BLaER1 treated with 17β-estradiol and CSF1 and Interleukin-3, amounts not matched to agents 10 nM and 100 nM (cell line): ENCODE measurements around the gene ZNF593OS.
A peak's percentile ranks its signal among the peaks of the same experiment; 100 is the strongest.

ENCODE experiments used
- H3K27ac ChIP-seq, 11 experiments: shearing (Covaris generic); formaldehyde crosslinking; 2 replicates each; pipeline ENCODE4 v1.8.1; 2022
- H3K27me3 ChIP-seq, 11 experiments: shearing (Covaris generic); formaldehyde crosslinking; 2 replicates each; pipeline ENCODE4 v1.8.1; 2022
- H3K36me3 ChIP-seq, 11 experiments: shearing (Covaris generic); formaldehyde crosslinking; 2 replicates each; pipeline ENCODE4 v1.8.1; 2022
- H3K4me1 ChIP-seq, 10 experiments: shearing (Covaris generic); formaldehyde crosslinking; 2 replicates each; pipeline ENCODE4 v1.8.1; 2022
- H3K4me2 ChIP-seq, 11 experiments: shearing (Covaris generic); formaldehyde crosslinking; 2 replicates each; pipeline ENCODE4 v1.8.1; 2022
- H3K4me3 ChIP-seq, 10 experiments: shearing (Covaris generic); formaldehyde crosslinking; 2 replicates each; pipeline ENCODE4 v1.8.1; 2022
- H3K9ac ChIP-seq, 11 experiments: shearing (Covaris generic); formaldehyde crosslinking; 2 replicates each; pipeline ENCODE4 v1.8.1; 2022
- H3K9me3 ChIP-seq, 11 experiments: shearing (Covaris generic); formaldehyde crosslinking; replicated peaks in 1 of 11; 2 replicates each; pipeline ENCODE4 v1.8.1; 2022
- H4K20me1 ChIP-seq, 11 experiments: shearing (Covaris generic); formaldehyde crosslinking; 2 replicates each; pipeline ENCODE4 v1.8.1; 2022
- Cebpa-rat ChIP-seq, 11 experiments: shearing (Covaris generic); IDR thresholded peaks; 2 replicates each; pipeline ENCODE4 v1.8.1; 2022

Gene ZNF593OS

GRCh38 chr1:26164036-26164860 lies 7.4 kb downstream of the ZNF593OS start:
- no peaks in the 10 kb centered on the region for H4K20me1 ChIP-seq
- H3K27me3 ChIP-seq, result peaks cover 0 to 29% (median 6%) of the 10 kb centered on the region in 11 experiments; a peak in 9 of 22 replicates
- no peaks in the 10 kb centered on the region for H3K9me3 ChIP-seq
- H3K27ac ChIP-seq, result peak overlapping the region in 9 of 11 experiments; percentile 26 to 64 (median 48); a peak in 13 of 22 replicates
- H3K36me3 ChIP-seq, result no peaks in the 10 kb centered on the region
- peak overlapping the region; percentile 46 to 68 (median 54) for H3K4me3 ChIP-seq
- peak overlapping the region; percentile 47 to 75 (median 67); a peak in 21 of 22 replicates for H3K9ac ChIP-seq
- H3K4me2 ChIP-seq, result peak overlapping the region; percentile 74 to 95 (median 91)
- H3K4me1 ChIP-seq, result peaks cover 36 to 71% (median 63%) of the 10 kb centered on the region in 10 experiments
- TF ChIP-seq Cebpa-rat (IDR thresholded peaks at IDR 0.05), result no peak

GRCh38 chr1:26163684-26164035 lies 8.0 kb downstream of the ZNF593OS start:
- Histone ChIP-seq H3K9me3 (no peaks in the 10 kb centered on the region), H4K20me1 (no peaks in the 10 kb centered on the region), H3K4me3 (peak overlapping the region; percentile 46 to 68 (median 54)), H3K27ac (peak overlapping the region in 1 of 11 experiments; percentile 26; a peak in 1 of 22 replicates), H3K27me3 (peaks cover 0 to 29% (median 6%) of the 10 kb centered on the region in 11 experiments; a peak in 9 of 22 replicates), H3K4me1 (peaks cover 42 to 71% (median 63%) of the 10 kb centered on the region in 10 experiments), H3K9ac (peak overlapping the region in 10 of 11 experiments; percentile 47 to 75 (median 68); a peak in 18 of 22 replicates), H3K4me2 (peak overlapping the region; percentile 74 to 95 (median 91)), H3K36me3 (no peaks in the 10 kb centered on the region)
- TF ChIP-seq Cebpa-rat (IDR thresholded peaks at IDR 0.05), result no peak

DNA sequence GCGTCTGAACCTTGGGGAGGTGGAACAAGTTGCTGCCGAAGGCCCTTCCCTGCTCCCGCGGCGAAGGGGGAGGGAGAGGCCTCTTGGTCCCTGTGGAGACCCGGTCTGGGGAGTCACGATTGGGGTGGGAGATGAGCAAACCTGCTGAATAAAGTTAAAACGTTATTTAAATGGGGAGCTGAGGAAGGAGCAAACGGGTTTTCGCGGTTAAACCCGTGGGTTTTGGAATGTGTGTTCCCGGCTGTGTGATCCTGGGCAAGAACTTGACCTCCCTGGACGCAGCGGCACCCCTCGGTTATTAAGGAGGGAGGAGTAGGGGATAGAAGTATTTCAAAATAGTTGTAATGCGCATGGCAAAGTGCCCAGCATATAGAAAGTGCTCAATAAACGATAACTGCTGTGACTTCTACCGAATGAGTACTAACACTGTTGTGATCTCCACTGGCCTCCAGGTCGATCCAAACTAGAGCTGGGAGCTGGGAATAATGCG lies 9.4 kb downstream of the ZNF593OS start:
- Histone ChIP-seq H3K9ac (peak overlapping the region; percentile 62 to 87 (median 79); a peak in 21 of 22 replicates), H3K27ac (peak overlapping the region in 9 of 11 experiments; percentile 50 to 88 (median 83); a peak in 15 of 22 replicates), H3K36me3 (no peaks in the 10 kb centered on the region), H3K4me3 (peak overlapping the region; percentile 53 to 68 (median 60)), H3K4me1 (peaks cover 47 to 85% (median 77%) of the 10 kb centered on the region in 10 experiments), H3K9me3 (no peaks in the 10 kb centered on the region), H4K20me1 (no peaks in the 10 kb centered on the region), H3K27me3 (peaks cover 0 to 29% (median 6%) of the 10 kb centered on the region in 11 experiments; a peak in 9 of 22 replicates), H3K4me2 (peak overlapping the region; percentile 93 to 100 (median 97))
- TF ChIP-seq Cebpa-rat (IDR thresholded peaks at IDR 0.05), result no peak

GRCh38 chr1:26161415-26162219 lies 10.0 kb downstream of the ZNF593OS start:
- TF ChIP-seq Cebpa-rat (IDR thresholded peaks at IDR 0.05), result no peak
- H3K9ac ChIP-seq, result peak overlapping the region; percentile 62 to 87 (median 79)
- peak overlapping the region; percentile 53 to 68 (median 60) for H3K4me3 ChIP-seq
- H3K27ac ChIP-seq, result peak overlapping the region in 10 of 11 experiments; percentile 23 to 88 (median 82); a peak in 19 of 22 replicates
- no peaks in the 10 kb centered on the region for H3K9me3 ChIP-seq
- H4K20me1 ChIP-seq, result no peaks in the 10 kb centered on the region
- H3K36me3 ChIP-seq, result no peaks in the 10 kb centered on the region
- peaks cover 52 to 91% (median 83%) of the 10 kb centered on the region in 10 experiments for H3K4me1 ChIP-seq
- peaks cover 0 to 30% (median 6%) of the 10 kb centered on the region in 11 experiments; a peak in 9 of 22 replicates for H3K27me3 ChIP-seq
- peak overlapping the region; percentile 93 to 100 (median 97) for H3K4me2 ChIP-seq

- Histone ChIP-seq H3K4me1 (peaks cover 60 to 97% (median 92%) of the 10 kb centered on the region in 10 experiments), H3K27me3 (peaks cover 0 to 38% (median 7%) of the 10 kb centered on the region in 11 experiments; a peak in 9 of 22 replicates), H3K4me2 (peak overlapping the region; percentile 93 to 100 (median 97)), H3K9ac (peak overlapping the region; percentile 62 to 87 (median 79)), H3K36me3 (no peaks in the 10 kb centered on the region), H4K20me1 (no peaks in the 10 kb centered on the region), H3K4me3 (peak overlapping the region; percentile 55 to 69 (median 60)), H3K27ac (peak overlapping the region in 10 of 11 experiments; percentile 23 to 88 (median 82); a peak in 18 of 22 replicates), H3K9me3 (no peaks in the 10 kb centered on the region)
- no peak for TF ChIP-seq Cebpa-rat (IDR thresholded peaks at IDR 0.05)
Observed at GRCh38 chr1:26160527-26161414, 10.9 kb downstream of the ZNF593OS start.

GRCh38 chr1:26159743-26160039 lies 11.9 kb downstream of the ZNF593OS start:
- no peak for TF ChIP-seq Cebpa-rat (IDR thresholded peaks at IDR 0.05)
- H3K27ac ChIP-seq, result peak overlapping the region in 7 of 11 experiments; percentile 43 to 77 (median 70); a peak in 13 of 22 replicates
- no peaks in the 10 kb centered on the region for H4K20me1 ChIP-seq
- peaks cover 0 to 48% (median 7%) of the 10 kb centered on the region in 11 experiments; a peak in 9 of 22 replicates for H3K27me3 ChIP-seq
- H3K4me2 ChIP-seq, result peak overlapping the region; percentile 68 to 100 (median 97)
- H3K9ac ChIP-seq, result peak overlapping the region in 9 of 11 experiments; percentile 63 to 84 (median 74); a peak in 18 of 22 replicates
- H3K4me1 ChIP-seq, result peaks cover 63 to 97% (median 92%) of the 10 kb centered on the region in 10 experiments
- H3K36me3 ChIP-seq, result no peaks in the 10 kb centered on the region
- H3K4me3 ChIP-seq, result peak overlapping the region in 8 of 10 experiments; percentile 52 to 69 (median 60); a peak in 16 of 20 replicates
- no peaks in the 10 kb centered on the region for H3K9me3 ChIP-seq

GRCh38 chr1:26158908-26159742 lies 12.5 kb downstream of the ZNF593OS start, which contains the start of gene FAM110D:
Gene FAM110D, plus strand, starts transcription at chr1:26159079. Its CDS starts 2,213 bp downstream, at chr1:26161292.
- Histone ChIP-seq H3K27ac (peak within 1 kb of the TSS in 9 of 11 experiments; percentile 43 to 77 (median 64); a peak in 17 of 22 replicates), H3K9ac (peak within 1 kb of the TSS; percentile 5 to 84 (median 73); a peak in 20 of 22 replicates), H3K4me1 (peaks cover 64 to 97% (median 92%) of the 10 kb centered on the region in 10 experiments), H3K4me2 (peak within 1 kb of the TSS; percentile 68 to 100 (median 97)), H3K4me3 (peak within 1 kb of the TSS in 8 of 10 experiments; percentile 52 to 69 (median 60); a peak in 16 of 20 replicates), H4K20me1 (no peaks in the 10 kb centered on the region), H3K36me3 (no peaks in the 10 kb centered on the region), H3K27me3 (peaks cover 0 to 48% (median 7%) of the 10 kb centered on the region in 11 experiments; a peak in 9 of 22 replicates), H3K9me3 (no peaks in the 10 kb centered on the region)
- no peak for TF ChIP-seq Cebpa-rat (IDR thresholded peaks at IDR 0.05)
